Gastrocnemius medialis (tissue), 4 donors: Measurements from ENCODE around the gene GNAS-AS1. TPM values are rescaled to one million over a fixed set of nuclear protein-coding genes. Genes with fewer than 3 reads are reported as not detected.

Experiments used
- ATAC-seq, 2 donors: fragments of 150-250 bp; one replicate each; pipeline ENCODE4 v1.9.1; 2016
- DNase-seq, 2 donors: peaks; one replicate each; pipeline ENCODE4 v3.0.0-alpha.2; 2019
- H3K27ac ChIP-seq, 4 donors: fragments of 200-600 bp; sonication (generic); 1 replicate in 1 of 4; 2 replicates in 3 of 4; pipeline ENCODE4 v1.5.1; 2016 to 2018; ENCODE audit warnings: mild to moderate bottlenecking in 2 of 4, moderate library complexity in 1 of 4
- H3K27me3 ChIP-seq, 3 donors: fragments of 200-600 bp; sonication (generic) in 2 of 3; 1 replicate in 1 of 3; 2 replicates in 2 of 3; pipeline versions ENCODE4 v1.5.1 to v1.6.0; 2016 to 2019; ENCODE audit warnings: mild to moderate bottlenecking in 1 of 3, moderate library complexity in 1 of 3
- H3K36me3 ChIP-seq, 2 donors: fragments of 200-600 bp; sonication (generic) in 1 of 2; one replicate each; pipeline ENCODE4 v1.5.1; 2017 to 2018
- H3K4me1 ChIP-seq, 2 donors: fragments of 200-600 bp; sonication (generic) in 1 of 2; one replicate each; pipeline ENCODE4 v1.5.1; 2016 to 2017; ENCODE audit warnings: mild to moderate bottlenecking in 2 of 2
- H3K4me3 ChIP-seq, 4 donors: fragments of 200-600 bp; sonication (generic) in 3 of 4; 1 replicate in 1 of 4; 2 replicates in 3 of 4; pipeline ENCODE4 v1.5.1; 2016 to 2019; ENCODE audit warnings: mild to moderate bottlenecking in 2 of 4
- H3K9me3 ChIP-seq, 3 donors: fragments of 200-600 bp; sonication (generic) in 2 of 3; 1 replicate in 1 of 3; 2 replicates in 2 of 3; pipeline ENCODE4 v1.5.1; 2016 to 2019
- POLR2A ChIP-seq, 2 donors: fragments of 450-650 bp; IDR thresholded peaks; one replicate each; pipeline ENCODE4 v1.6.1; 2017; ENCODE audit warnings: antibody characterized with exemption in 2 of 2, mild to moderate bottlenecking in 2 of 2, moderate library complexity in 2 of 2
- in situ Hi-C, 4 donors: fragments of 200-750 bp; cut with MboI; loops; one replicate each; pipeline versions ENCODE4 v1.15.0 to v1.8.0; 2017; ENCODE audit warnings: low sequenced_read_pairs in 4 of 4
- intact Hi-C: fragments of 100-400 bp; cut with DNase I; formaldehyde crosslinking; loops from one replicate; pipeline ENCODE4 v1.15.1; 2023; ENCODE audit warnings: low total_unique reads
- total RNA-seq, 4 donors: library from RNA; depleted of rRNA; stranded (reverse); fragments of >200 nt; gene quantifications; one replicate each; pipeline versions ENCODE4 v1.1.0 to v1.2.3, GENCODE V29; 2016
- TF ChIP-seq, protein P1 (sequence below), 5 experiments: fragments of 450-650 bp in 3 of 5; fragments of 200-600 bp in 2 of 5; sonication (generic) in 2 of 5; IDR thresholded peaks in 4 of 5; conservative IDR thresholded peaks in 1 of 5; 1 replicate in 4 of 5; 2 replicates in 1 of 5; pipeline ENCODE4 v1.5.1; 2016 to 2019; ENCODE audit warnings: antibody characterized with exemption in 5 of 5, mild to moderate bottlenecking in 3 of 5, moderate library complexity in 3 of 5

Gene GNAS-AS1
- total RNA-seq, 4 donors from 2014 or later = not detected

DNA sequence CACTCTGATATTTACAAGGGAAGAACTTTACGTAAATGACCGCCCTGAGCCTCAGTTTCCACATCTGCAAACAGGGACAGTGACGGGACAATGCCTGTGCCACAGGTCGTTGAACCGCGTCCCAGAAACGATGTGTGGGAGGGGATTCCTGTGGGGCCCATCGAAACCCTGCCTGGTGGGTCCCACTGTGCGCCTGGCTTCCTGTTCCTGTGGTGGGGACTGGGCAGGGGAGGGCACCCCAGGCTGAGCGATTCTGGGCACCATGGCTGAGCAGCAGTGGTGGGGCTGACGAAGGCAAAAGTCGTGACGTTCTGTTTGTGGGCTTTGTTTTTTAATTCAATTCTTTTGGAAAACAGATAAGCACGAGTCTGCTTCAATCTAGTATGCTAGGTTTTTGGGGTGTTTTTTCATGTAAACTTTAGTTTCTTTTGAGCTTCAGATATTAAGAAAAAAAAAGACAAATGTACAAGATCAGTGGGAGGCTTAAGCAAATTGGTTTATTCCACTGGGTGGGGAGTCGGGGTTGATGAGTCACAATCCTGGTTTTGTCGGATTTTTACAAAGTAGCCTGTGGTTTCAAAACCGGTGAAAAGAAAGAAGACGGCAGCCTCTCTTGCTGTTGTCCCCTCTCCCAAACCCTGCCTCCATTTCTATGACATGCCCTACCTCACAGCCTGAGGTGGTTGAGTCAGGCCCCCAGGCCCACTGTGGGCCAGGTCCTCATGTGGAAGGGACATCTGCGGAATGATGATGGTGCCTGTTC lies 40.4 kb downstream of the GNAS-AS1 start:
- no peak for TF ChIP-seq POLR2A (IDR thresholded peaks at IDR 0.05)
- TF ChIP-seq, protein P1, sequence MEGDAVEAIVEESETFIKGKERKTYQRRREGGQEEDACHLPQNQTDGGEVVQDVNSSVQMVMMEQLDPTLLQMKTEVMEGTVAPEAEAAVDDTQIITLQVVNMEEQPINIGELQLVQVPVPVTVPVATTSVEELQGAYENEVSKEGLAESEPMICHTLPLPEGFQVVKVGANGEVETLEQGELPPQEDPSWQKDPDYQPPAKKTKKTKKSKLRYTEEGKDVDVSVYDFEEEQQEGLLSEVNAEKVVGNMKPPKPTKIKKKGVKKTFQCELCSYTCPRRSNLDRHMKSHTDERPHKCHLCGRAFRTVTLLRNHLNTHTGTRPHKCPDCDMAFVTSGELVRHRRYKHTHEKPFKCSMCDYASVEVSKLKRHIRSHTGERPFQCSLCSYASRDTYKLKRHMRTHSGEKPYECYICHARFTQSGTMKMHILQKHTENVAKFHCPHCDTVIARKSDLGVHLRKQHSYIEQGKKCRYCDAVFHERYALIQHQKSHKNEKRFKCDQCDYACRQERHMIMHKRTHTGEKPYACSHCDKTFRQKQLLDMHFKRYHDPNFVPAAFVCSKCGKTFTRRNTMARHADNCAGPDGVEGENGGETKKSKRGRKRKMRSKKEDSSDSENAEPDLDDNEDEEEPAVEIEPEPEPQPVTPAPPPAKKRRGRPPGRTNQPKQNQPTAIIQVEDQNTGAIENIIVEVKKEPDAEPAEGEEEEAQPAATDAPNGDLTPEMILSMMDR (IDR thresholded peaks at IDR 0.05 in 4 of 5, conservative IDR thresholded peaks at IDR 0.05 in 1 of 5) = no peak
- Histone ChIP-seq H3K27me3 (peaks cover 0 to 4% (median 4%) of the 10 kb centered on the region in 3 donors), H3K27ac (no peak overlapping the region), H3K9me3 (no peaks in the 10 kb centered on the region), H3K36me3 (no peaks in the 10 kb centered on the region), H3K4me1 (no peaks in the 10 kb centered on the region), H3K4me3 (no peak overlapping the region)
- intact Hi-C loops = no loop called here
- no peak for ATAC-seq
- in situ Hi-C loops = no loop called here
- no peak for DNase-seq

DNA sequence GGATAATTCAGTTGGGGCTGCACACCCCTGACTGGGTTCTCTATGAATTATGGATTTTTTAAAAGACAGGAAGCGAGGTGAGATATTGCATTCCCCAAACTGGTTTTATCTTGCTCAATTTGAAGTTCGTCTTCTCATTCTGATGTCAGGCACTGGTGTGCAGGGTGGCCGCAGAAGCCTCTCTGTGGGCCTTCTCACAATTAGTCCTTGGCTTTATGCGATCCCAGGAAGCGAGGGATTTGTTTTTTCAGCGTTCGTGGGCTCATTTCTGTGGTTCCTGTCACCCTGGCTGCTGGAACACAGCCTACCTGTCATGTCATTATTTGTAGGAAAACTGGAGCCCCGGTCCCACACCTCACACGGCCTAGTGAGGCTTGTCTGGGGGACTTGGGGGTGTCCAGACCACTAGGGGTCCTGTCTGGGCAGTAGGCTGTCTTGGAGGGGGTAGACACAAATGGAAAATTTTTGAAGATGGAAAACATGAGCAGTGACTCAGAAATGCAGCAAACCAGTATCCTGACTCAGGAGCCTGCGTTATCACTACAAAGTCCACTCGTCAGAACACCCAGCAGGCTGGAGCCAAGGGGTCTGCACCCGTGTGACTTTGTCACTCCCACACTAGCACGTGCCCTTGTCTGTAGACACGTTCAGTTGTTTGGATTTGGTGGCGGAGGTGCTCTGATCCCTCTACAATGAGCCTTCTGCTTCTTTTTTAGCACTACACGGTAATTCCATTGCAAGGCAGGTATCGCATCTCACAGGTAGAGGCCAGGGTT lies 42.2 kb downstream of the GNAS-AS1 start:
- Histone ChIP-seq H3K9me3 (no peaks in the 10 kb centered on the region), H3K4me3 (no peak overlapping the region), H3K27ac (no peak overlapping the region), H3K27me3 (peaks cover 0 to 8% (median 4%) of the 10 kb centered on the region in 3 donors), H3K4me1 (no peaks in the 10 kb centered on the region), H3K36me3 (no peaks in the 10 kb centered on the region)
- no peak for DNase-seq
- in situ Hi-C loops = no loop called here
- intact Hi-C loops = no loop called here
- ATAC-seq = no peak
- TF ChIP-seq, protein P1 (IDR thresholded peaks at IDR 0.05 in 4 of 5, conservative IDR thresholded peaks at IDR 0.05 in 1 of 5) = no peak
- no peak for TF ChIP-seq POLR2A (IDR thresholded peaks at IDR 0.05)

DNA sequence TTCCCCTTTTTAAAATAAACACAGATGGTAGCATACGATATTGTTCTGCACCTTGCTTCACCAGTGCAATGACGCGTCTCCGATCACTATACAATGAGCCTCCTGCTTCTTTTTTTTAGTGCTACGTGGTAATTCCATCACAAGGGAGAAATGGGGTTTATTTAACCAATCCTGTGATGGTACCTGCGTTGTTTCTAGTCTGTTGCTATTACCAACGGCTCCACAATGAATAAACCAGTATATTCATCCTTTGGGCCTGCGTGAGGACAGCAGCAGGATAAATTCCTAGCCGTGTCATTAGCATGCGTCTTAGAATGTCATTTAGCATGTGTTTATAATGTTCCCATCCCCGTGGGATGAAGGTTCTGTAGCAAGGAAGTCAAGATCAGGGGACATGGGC lies 42.9 kb downstream of the GNAS-AS1 start:
- no peak overlapping the region for H3K27ac ChIP-seq
- H3K27me3 ChIP-seq = peaks cover 0 to 8% (median 4%) of the 10 kb centered on the region in 3 donors

DNA sequence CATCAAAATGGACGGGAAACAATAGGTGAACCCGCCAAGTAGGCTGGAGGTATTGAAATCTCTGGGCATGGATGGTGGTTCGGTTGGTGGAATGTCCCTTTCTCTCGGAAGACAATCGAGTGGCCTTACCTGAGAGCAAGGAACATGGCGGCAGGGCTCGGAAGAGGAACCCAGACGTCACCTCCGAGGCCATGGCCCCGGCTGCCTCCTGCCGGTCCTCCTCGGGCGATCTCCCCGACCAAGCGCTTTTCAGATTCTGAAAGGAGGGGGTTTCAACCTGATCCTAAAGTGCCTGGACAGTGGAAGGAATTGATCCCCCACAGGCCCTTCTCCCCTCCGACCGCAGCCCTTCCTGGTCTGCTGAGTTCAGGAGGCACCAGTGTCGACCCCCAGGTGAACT lies 47.2 kb downstream of the GNAS-AS1 start:
- Histone ChIP-seq H3K4me3 (no peak overlapping the region), H3K27me3 (peaks cover 0 to 4% (median 0%) of the 10 kb centered on the region in 3 donors), H3K27ac (no peak overlapping the region), H3K4me1 (no peaks in the 10 kb centered on the region), H3K9me3 (no peaks in the 10 kb centered on the region), H3K36me3 (no peaks in the 10 kb centered on the region)
- no peak for TF ChIP-seq POLR2A (IDR thresholded peaks at IDR 0.05)
- TF ChIP-seq, protein P1 (IDR thresholded peaks at IDR 0.05 in 4 of 5, conservative IDR thresholded peaks at IDR 0.05 in 1 of 5) = no peak
- intact Hi-C loops = no loop called here
- ATAC-seq = no peak
- DNase-seq = no peak
- in situ Hi-C loops = no loop called here

More for the DNA sequence above, 42.9 kb downstream of the GNAS-AS1 start:
- Histone ChIP-seq H3K4me3 (no peak overlapping the region), H3K36me3 (no peaks in the 10 kb centered on the region), H3K9me3 (no peaks in the 10 kb centered on the region), H3K4me1 (no peaks in the 10 kb centered on the region)
- TF ChIP-seq, protein P1 (IDR thresholded peaks at IDR 0.05 in 4 of 5, conservative IDR thresholded peaks at IDR 0.05 in 1 of 5) = no peak
- no peak for TF ChIP-seq POLR2A (IDR thresholded peaks at IDR 0.05)
- DNase-seq (no peak), ATAC-seq (no peak)
- in situ Hi-C loops (no loop called here), intact Hi-C loops (no loop called here)
